A549 (cell line): ENCODE measurements around the gene SLC9A3. TPM values are rescaled to one million over a fixed set of nuclear protein-coding genes. Genes with fewer than 3 reads are reported as not detected.

ENCODE experiments used
- ATAC-seq, 2 experiments: fragments of 200-7000 bp in 1 of 2; fragments of >200 bp in 1 of 2; cut with Nextera tagmentation in 1 of 2; cut with Tn5 transposase in 1 of 2; 3 replicates each; pipeline versions ENCODE4 v1.8.0 to v1.9.1; 2018 to 2020; ENCODE audit warnings: mild to moderate bottlenecking in 1 of 2, moderate library complexity in 1 of 2
- CTCF ChIA-PET: fragments of 300-600 bp; sonication (Branson Sonifier 250); formaldehyde crosslinking; extraction: SDS; loops from one replicate; lab custom pipeline; 2021; ENCODE audit warnings: antibody characterized with exemption, inconsistent platforms; lab: Yijun Ruan, JAX
- POLR2A ChIA-PET: fragments of 350-600 bp; formaldehyde crosslinking; extraction: SDS; loops from one replicate; lab custom pipeline; 2021; ENCODE audit warnings: antibody characterized with exemption, inconsistent platforms; lab: Yijun Ruan, JAX
- DNase-seq, 2 experiments: peaks; one replicate each; pipeline versions ENCODE4 v3.0.0 to v3.0.0-alpha.2; 2011 to 2016; ENCODE audit warnings: low read depth in 1 of 2, low spot score in 1 of 2
- FAIRE-seq: peaks from 2 replicates; lab custom pipeline; 2011; peaks lifted over from hg19 to GRCh38; lab: Jason Lieb, UNC
- H3K27ac ChIP-seq, 2 experiments: fragments of >200 bp; sonication (Bioruptor Twin); formaldehyde crosslinking; 3 replicates each; pipeline ENCODE4 v1.5.1; 2016 to 2017
- H3K4me1 ChIP-seq: fragments of >200 bp; sonication (Bioruptor Twin); formaldehyde crosslinking; 3 replicates; pipeline ENCODE4 v1.6.1; 2016
- H3K4me2 ChIP-seq: fragments of >200 bp; sonication (Bioruptor Twin); formaldehyde crosslinking; 3 replicates; pipeline ENCODE4 v1.6.1; 2016
- H3K4me3 ChIP-seq: fragments of >200 bp; sonication (Bioruptor Twin); formaldehyde crosslinking; 3 replicates; pipeline ENCODE4 v1.5.1; 2016
- H3K9me3 ChIP-seq: fragments of >200 bp; sonication (Bioruptor Twin); formaldehyde crosslinking; 3 replicates; pipeline ENCODE4 v1.6.1; 2016
- BHLHE40 ChIP-seq: IDR thresholded peaks from 2 replicates; pipeline ENCODE4 v1.6.1; 2012; ENCODE audit warnings: low read depth, low read length, inconsistent platforms
- CBX2 ChIP-seq: fragments of 200-600 bp; sonication (generic); IDR thresholded peaks from 2 replicates; pipeline ENCODE4 v1.6.1; 2016; ENCODE audit warnings: low read depth, mild to moderate bottlenecking, borderline replicate concordance
- CBX8 ChIP-seq: fragments of 200-600 bp; sonication (generic); IDR thresholded peaks from 2 replicates; pipeline ENCODE4 v1.6.1; 2016
- CHD2 ChIP-seq: fragments of 150-350 bp; IDR thresholded peaks from 2 replicates; pipeline ENCODE4 v1.6.1; 2014; ENCODE audit warnings: low read length; ENCODE audit not compliant: partially characterized antibody
- EHMT2 ChIP-seq: fragments of 200-600 bp; sonication (generic); IDR thresholded peaks from 2 replicates; pipeline ENCODE4 v1.6.1; 2016; ENCODE audit warnings: antibody characterized with exemption, low read depth, mild to moderate bottlenecking, moderate library complexity
- FOSL2 ChIP-seq, 2 experiments: fragments of 450-650 bp in 1 of 2; fragments of >200 bp in 1 of 2; sonication (Bioruptor Twin) in 1 of 2; formaldehyde crosslinking; IDR thresholded peaks; 2 replicates each; pipeline versions ENCODE4 v1.5.0 to v1.6.1; 2016 to 2020; ENCODE audit warnings: mild to moderate bottlenecking in 1 of 2, moderate library complexity in 1 of 2
- HOXB13 ChIP-seq: fragments of 250-450 bp; sonication (Bioruptor Pico); IDR thresholded peaks from 2 replicates; pipeline ENCODE4 v1.5.0; 2020; ENCODE audit warnings: low read depth, mild to moderate bottlenecking, moderate library complexity
- HOXB5 ChIP-seq: fragments of 250-450 bp; sonication (Bioruptor Pico); IDR thresholded peaks from 2 replicates; pipeline ENCODE4 v1.5.0; 2020; ENCODE audit warnings: mild to moderate bottlenecking, moderate library complexity
- JUN ChIP-seq, 2 experiments: fragments of >200 bp; sonication (Bioruptor Twin); formaldehyde crosslinking; IDR thresholded peaks; 2 replicates in 1 of 2; 3 replicates in 1 of 2; pipeline ENCODE4 v1.6.1; 2016 to 2017
- KDM5A ChIP-seq: fragments of 200-600 bp; sonication (generic); IDR thresholded peaks from 2 replicates; pipeline ENCODE4 v1.6.1; 2016; ENCODE audit warnings: antibody characterized with exemption, mild to moderate bottlenecking
- MAZ ChIP-seq: fragments of 150-350 bp; IDR thresholded peaks from 2 replicates; pipeline ENCODE4 v1.6.1; 2014; ENCODE audit warnings: antibody characterized with exemption, low read depth, low read length, borderline replicate concordance
- NFE2L2 ChIP-seq: fragments of 150-350 bp; conservative IDR thresholded peaks from 2 replicates; pipeline ENCODE4 v1.6.1; 2014; ENCODE audit warnings: low read length
- NPAS2 ChIP-seq: fragments of 250-450 bp; sonication (Bioruptor Pico); IDR thresholded peaks from 2 replicates; pipeline ENCODE4 v1.8.0; 2022; ENCODE audit warnings: mild to moderate bottlenecking, moderate library complexity, borderline replicate concordance
- POLR2A ChIP-seq: IDR thresholded peaks from 2 replicates; pipeline ENCODE4 v1.6.1; 2012; ENCODE audit warnings: mild to moderate bottlenecking, low read length
- RAD21 ChIP-seq, 2 experiments: fragments of >200 bp in 1 of 2; sonication (Bioruptor Twin) in 1 of 2; formaldehyde crosslinking in 1 of 2; IDR thresholded peaks in 1 of 2; conservative IDR thresholded peaks in 1 of 2; 2 replicates in 1 of 2; 3 replicates in 1 of 2; pipeline ENCODE4 v1.6.1; 2012 to 2018; ENCODE audit warnings: inconsistent platforms in 1 of 2
- RCOR1 ChIP-seq: fragments of 150-350 bp; IDR thresholded peaks from 2 replicates; pipeline ENCODE4 v1.6.1; 2014; ENCODE audit warnings: antibody characterized with exemption, low read length, low read depth
- RNF2 ChIP-seq: fragments of 200-600 bp; sonication (generic); IDR thresholded peaks from 2 replicates; pipeline ENCODE4 v1.6.1; 2016; ENCODE audit warnings: low read depth, mild to moderate bottlenecking, antibody characterized with exemption, moderate library complexity, borderline replicate concordance
- SREBF2 ChIP-seq: fragments of 450-650 bp; IDR thresholded peaks from 2 replicates; pipeline ENCODE4 v1.6.1; 2014; ENCODE audit warnings: mild to moderate bottlenecking, moderate library complexity
- TP53 ChIP-seq: fragments of 250-450 bp; sonication (Bioruptor Pico); IDR thresholded peaks from 2 replicates; pipeline ENCODE4 v1.5.0; 2021; ENCODE audit warnings: mild to moderate bottlenecking, moderate library complexity
- ZC3H11A ChIP-seq: fragments of 450-650 bp; IDR thresholded peaks from 2 replicates; pipeline ENCODE4 v1.6.1; 2014; ENCODE audit warnings: antibody characterized with exemption, mild to moderate bottlenecking
- ZNF302 ChIP-seq: fragments of 250-450 bp; sonication (Bioruptor Pico); IDR thresholded peaks from 2 replicates; pipeline ENCODE4 v1.9.0; 2021; ENCODE audit warnings: inconsistent platforms, mild to moderate bottlenecking, moderate library complexity
- WGBS: methylation state at CpG from one replicate; pipeline ENCODE4 v1.1.6; 2017; ENCODE audit errors: missing lambda C conversion rate; 5-methylcytosine and 5-hydroxymethylcytosine counted together
- polyA plus RNA-seq, 4 experiments: library from polyadenylated mRNA; depleted of rRNA in 3 of 4; stranded (reverse); fragments of >200 nt; fragmentation: RNase III in 1 of 4; extraction: RNeasy Plus Mini Kit Qiagen cat#74134 plus additional on column Dnase treatment in 1 of 4; gene quantifications; 2 replicates in 3 of 4; 3 replicates in 1 of 4; pipeline ENCODE4 v1.2.3, GENCODE V29; 2011 to 2017
- TF ChIP-seq, protein P1 (sequence below): fragments of >200 bp; sonication (Bioruptor Twin); formaldehyde crosslinking; IDR thresholded peaks from 3 replicates; pipeline ENCODE4 v1.6.1; 2016
- TF ChIP-seq, protein P2 (sequence below): fragments of 150-350 bp; IDR thresholded peaks from 2 replicates; pipeline ENCODE4 v1.6.1; 2014; ENCODE audit warnings: low read depth, mild to moderate bottlenecking, low read length

The SLC9A3 gene
- polyA plus RNA-seq, 2 of the 4 experiments (the other 2 are of a cell fraction), result 1.3 TPM

DNA sequence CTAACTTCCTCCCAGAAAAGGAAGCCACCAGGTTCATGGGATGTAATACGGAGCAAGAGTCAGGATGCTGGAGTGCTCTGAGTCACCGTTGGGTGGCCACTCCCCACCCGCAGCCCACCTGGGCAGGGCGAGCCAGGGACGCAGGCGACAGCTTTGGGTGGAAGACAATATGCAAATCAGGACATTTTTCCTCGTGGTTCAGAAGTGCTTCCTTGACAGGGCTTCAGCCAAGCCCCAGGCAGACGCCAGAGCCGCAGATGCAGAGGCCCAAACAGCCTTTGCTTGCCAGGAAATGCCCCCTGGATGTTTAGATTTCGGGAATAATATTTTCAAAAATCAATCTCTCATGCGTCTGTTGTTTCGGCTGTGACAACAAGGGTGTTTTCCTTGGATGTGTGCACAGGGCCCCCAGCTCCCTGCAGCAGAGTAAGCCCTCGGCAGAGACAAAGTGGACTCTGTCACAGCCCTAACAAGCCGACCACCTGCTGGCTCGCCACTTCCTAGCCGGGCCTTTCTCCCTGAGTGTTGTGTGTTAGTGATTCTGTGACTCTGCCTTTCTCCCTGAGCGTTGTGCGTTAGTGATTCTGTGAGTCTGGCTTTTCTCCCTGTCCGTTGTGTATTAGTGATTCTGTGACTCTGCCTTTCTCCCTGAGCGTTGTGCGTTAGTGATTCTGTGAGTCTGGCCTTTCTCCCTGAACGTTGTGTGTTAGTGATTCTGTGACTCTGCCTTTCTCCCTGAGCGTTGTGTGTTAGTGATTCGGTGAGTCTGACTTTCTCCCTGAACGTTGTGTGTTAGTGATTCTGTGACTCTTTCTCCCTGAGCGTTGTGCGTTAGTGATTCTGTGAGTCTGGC is 11.8 kb upstream of the SLC9A3 start:
- H3K4me2 ChIP-seq, result no peak overlapping the region
- H3K9me3 ChIP-seq, result no peaks in the 10 kb centered on the region
- H3K27ac ChIP-seq, result no peak overlapping the region
- ATAC-seq (no peak), DNase-seq (no peak), FAIRE-seq (no peak)
- 0 out of 3 replicates have a peak, but pooled peaks cover 3% of the 10 kb centered on the region for H3K4me1 ChIP-seq
- ChIA-PET POLR2A (no interaction called here), CTCF (no interaction called here)
- no peak for TF ChIP-seq RNF2
- TF ChIP-seq, protein P1, sequence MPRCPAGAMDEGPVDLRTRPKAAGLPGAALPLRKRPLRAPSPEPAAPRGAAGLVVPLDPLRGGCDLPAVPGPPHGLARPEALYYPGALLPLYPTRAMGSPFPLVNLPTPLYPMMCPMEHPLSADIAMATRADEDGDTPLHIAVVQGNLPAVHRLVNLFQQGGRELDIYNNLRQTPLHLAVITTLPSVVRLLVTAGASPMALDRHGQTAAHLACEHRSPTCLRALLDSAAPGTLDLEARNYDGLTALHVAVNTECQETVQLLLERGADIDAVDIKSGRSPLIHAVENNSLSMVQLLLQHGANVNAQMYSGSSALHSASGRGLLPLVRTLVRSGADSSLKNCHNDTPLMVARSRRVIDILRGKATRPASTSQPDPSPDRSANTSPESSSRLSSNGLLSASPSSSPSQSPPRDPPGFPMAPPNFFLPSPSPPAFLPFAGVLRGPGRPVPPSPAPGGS, result no peak
- no peak for TF ChIP-seq POLR2A
- TF ChIP-seq BHLHE40, result no peak
- TF ChIP-seq RAD21 (conservative IDR thresholded peaks at IDR 0.05 in 1 of 2, IDR thresholded peaks at IDR 0.05 in 1 of 2), result no peak
- TF ChIP-seq CBX8, result no peak
- TF ChIP-seq CBX2, result no peak
- TF ChIP-seq HOXB5, result no peak
- TF ChIP-seq NFE2L2, result no peak
- no peak for TF ChIP-seq JUN (IDR thresholded peaks at IDR 0.05)
- TF ChIP-seq RCOR1, result no peak
- TF ChIP-seq, protein P2, sequence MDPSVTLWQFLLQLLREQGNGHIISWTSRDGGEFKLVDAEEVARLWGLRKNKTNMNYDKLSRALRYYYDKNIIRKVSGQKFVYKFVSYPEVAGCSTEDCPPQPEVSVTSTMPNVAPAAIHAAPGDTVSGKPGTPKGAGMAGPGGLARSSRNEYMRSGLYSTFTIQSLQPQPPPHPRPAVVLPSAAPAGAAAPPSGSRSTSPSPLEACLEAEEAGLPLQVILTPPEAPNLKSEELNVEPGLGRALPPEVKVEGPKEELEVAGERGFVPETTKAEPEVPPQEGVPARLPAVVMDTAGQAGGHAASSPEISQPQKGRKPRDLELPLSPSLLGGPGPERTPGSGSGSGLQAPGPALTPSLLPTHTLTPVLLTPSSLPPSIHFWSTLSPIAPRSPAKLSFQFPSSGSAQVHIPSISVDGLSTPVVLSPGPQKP, result no peak
- TF ChIP-seq EHMT2, result no peak
- no peak for TF ChIP-seq SREBF2
- H3K4me3 ChIP-seq, result no peak overlapping the region
- 56% methylated on average over 25 of the region's 27 CpGs for WGBS

DNA sequence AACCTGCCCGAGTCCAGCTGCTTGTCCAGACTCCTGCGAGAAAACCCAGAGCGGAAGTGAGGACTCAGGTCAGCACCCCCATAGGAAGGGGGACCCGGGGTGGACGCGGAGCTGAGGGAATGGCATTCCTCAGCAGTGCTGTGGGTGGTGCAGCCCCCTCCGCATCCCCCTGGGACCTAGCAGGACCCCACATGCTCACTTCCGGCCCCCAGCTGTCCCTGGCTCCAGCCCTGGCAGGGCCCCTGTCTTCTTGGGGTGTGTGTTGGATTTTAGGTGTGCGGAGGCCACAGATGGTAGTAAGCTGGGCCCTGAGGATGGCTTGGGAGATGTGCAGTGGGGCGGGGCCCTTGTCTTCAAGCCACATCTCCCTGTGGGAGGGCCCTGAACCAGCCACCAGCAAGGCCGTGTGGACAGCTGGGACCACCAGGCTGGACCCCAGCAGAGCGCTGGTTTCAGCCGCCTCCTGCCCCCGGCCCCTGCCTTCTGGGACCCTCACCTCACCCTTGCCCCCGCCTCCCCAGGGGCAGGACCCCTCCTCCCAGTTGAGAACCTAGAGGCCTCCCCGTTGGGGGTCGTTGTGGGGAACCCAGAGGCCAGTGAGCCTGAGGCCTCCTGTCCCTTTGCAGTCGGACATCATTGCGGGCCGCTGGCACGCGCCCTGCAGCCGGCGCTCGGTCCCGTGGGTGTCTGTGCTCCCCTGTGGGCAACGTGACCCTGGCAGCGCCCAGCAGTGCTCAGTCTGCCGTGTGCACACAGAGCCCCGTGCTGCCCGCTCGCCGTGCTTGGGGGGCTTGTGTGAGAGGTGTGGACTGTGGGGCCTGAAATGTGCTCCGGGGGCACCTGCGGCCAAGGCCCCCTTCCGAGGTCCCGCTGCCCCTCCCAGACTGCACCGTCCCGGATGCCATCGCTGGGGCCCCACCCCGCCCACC is 10.8 kb upstream of the SLC9A3 start:
- ATAC-seq, result no peak
- H3K9me3 ChIP-seq, result no peaks in the 10 kb centered on the region
- ChIA-PET CTCF (no interaction called here), POLR2A (no interaction called here)
- TF ChIP-seq NPAS2, result no peak
- no peak for TF ChIP-seq ZNF302 (CRISPR knock-in tag)
- no peak for TF ChIP-seq KDM5A
- TF ChIP-seq ZC3H11A, result no peak
- 80% methylated on average over 12 of the region's 41 CpGs for WGBS
- 0 out of 3 replicates have a peak, but pooled peaks cover 3% of the 10 kb centered on the region for H3K4me1 ChIP-seq
- no peak for DNase-seq
- H3K27ac ChIP-seq, result no peak overlapping the region
- FAIRE-seq, result no peak
- H3K4me2 ChIP-seq, result no peak overlapping the region
- H3K4me3 ChIP-seq, result no peak overlapping the region

DNA sequence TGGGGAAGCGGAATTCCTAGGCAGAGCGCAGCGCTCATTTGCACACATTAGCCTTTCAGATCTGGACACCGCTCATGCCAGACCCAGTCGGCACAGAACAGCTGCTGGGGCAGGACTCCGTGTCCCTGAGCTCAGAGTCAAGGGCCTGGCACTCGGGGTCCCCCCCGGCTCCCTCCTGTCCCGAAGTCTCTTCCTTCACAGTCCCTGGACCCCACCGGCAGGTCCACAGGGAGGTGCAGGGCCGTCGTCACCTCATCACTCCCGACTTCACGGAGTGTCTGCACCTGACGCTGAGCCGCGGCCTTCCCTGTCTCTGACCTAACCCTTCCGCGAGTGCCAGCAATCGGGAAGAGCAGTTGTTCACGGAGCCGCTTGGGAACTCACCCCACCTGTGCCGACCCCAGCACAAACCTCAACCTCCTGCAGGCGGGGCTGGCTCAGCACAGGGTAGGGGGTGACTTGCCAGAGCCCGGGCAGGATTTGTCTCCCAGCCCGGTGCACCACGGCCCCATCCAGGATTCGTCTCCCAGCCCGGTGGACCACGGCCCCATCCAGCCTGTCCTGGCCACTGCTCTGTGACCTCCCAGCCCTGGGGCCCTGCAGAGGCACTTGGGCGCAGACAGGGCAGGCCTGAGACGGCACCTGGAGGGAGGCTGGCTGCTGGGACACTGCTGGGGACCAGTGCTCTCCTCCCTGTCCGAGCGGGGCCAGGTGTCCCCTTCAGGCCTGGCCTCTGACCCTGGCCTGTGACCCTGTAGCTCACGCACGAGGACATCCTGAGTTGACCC is 9.9 kb upstream of the SLC9A3 start:
- Histone ChIP-seq H3K27ac (no peak overlapping the region), H3K9me3 (no peaks in the 10 kb centered on the region), H3K4me1 (no peaks in the 10 kb centered on the region), H3K4me3 (no peak overlapping the region), H3K4me2 (no peak overlapping the region)
- WGBS, result 74% methylated on average over 10 of the region's 36 CpGs
- ATAC-seq (no peak), FAIRE-seq (no peak), DNase-seq (no peak)
- TF ChIP-seq TP53, result no peak
- no peak for TF ChIP-seq HOXB13 (CRISPR knock-in tag)
- no peak for TF ChIP-seq CHD2
- no peak for TF ChIP-seq RNF2
- TF ChIP-seq FOSL2 (IDR thresholded peaks at IDR 0.05), result no peak
- no peak for TF ChIP-seq FOSL2 (CRISPR knock-in tag; IDR thresholded peaks at IDR 0.05)
- no peak for TF ChIP-seq MAZ
- ChIA-PET CTCF (no interaction called here), POLR2A (no interaction called here)
